Fibroblast of skin of back (primary cell): Measurements from ENCODE around the gene SLC16A2.
"Not testable (repeated sequence)": the region's sequence is repeated elsewhere in the genome, so short reads cannot be mapped to it uniquely, and the experiment has no call there.

Source experiments
- DNase-seq: peaks from one replicate; pipeline ENCODE4 v3.0.0-alpha.2; 2013

SLC16A2 gene

DNA sequence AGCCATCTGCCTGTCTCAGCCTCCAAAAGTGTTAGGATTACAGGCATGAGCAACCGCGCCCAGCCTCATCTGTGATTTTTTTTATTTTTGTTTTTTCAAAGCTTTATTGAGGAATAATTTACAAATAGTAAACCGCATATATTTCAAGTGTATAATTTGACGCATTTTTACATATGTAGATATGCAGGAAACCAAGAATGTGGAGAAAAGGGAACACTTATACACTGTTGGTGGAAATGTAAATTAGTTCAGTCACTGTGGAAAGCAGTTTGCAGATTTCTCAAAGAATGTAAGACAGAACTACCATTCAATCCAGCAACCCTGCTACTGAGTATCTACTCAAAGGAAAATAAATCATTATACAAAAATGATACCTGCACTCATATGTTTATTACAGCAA lies 85.9 kb downstream of the SLC16A2 start:
- DNase-seq = no peak

DNA sequence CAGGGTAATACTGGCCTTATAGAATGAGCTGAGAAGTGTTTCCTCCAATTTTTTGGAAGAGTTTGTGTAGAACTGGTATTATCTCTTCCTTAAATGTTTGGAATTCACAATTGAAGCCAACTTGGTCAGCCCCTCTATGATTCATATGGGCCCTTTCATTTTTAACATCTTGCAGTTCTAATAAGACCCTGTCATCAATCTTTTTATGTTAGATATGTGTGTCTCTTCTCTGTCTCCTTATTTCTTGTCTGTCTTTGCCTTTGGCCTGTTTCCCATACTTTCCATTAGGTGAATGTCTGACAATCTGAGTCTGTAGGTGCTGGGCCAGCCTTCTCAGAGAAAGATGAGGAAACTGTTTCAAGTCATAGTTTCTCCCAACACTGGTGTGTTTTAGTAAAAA lies 88.7 kb downstream of the SLC16A2 start:
- no peak for DNase-seq

DNA sequence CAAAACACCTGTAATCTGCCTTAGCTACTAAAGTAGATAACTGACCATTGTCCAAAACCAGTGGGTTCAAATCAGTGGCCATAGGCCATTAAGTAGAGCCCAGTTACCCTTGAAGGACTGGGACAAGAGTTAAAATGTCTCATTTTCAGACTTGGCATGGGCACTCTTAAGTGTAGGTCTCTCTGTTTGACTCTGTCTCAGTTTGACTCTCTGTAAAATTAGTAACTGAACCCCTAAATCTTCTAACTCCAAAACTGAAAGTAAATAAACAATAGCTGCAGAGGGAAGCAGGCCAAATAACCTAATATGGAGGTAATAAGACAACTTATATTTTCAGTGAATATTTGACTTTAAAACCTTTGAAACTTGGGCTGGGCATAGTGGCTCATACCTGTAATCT lies 89.1 kb downstream of the SLC16A2 start:
- DNase-seq = no peak

DNA sequence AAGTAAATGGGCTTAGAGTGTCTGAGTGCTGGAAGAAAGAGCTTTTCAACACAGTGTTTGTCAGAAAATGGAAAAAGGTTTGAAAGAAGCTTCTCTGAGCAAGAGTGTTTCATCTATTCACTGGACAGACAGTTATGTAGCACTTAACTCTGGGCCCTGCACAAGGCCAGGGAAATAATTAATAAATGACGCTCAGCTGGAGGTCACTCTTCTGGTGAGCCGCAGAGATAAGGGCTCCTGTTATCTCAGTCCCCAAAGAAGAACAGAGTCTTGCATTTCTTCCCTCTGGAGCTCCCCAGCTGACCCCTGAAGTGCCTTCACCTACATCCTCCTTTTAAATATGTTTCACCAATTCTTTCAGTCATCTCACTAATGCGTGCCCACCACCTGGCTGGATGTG lies 90.4 kb downstream of the SLC16A2 start:
- DNase-seq = no peak

DNA sequence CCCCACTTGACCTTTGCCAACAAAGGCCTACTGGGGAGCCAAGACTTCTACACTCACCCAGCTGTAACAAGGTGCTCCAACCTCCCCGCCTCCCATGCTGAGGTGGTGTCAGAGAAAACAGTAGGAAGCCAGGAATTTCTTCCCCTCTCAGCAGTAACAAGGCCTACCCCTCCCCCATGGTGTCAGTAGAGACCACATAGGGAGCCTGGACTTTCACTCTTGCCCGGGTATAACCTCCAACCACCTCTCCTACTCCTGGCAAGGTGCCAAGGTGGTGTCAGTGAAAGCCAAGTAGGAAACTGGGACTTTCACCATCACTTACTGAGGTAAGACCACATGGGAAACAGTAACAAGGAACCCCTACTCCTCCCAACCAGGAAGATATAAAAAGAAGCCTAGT lies 93.1 kb downstream of the SLC16A2 start:
- no peak for DNase-seq

DNA sequence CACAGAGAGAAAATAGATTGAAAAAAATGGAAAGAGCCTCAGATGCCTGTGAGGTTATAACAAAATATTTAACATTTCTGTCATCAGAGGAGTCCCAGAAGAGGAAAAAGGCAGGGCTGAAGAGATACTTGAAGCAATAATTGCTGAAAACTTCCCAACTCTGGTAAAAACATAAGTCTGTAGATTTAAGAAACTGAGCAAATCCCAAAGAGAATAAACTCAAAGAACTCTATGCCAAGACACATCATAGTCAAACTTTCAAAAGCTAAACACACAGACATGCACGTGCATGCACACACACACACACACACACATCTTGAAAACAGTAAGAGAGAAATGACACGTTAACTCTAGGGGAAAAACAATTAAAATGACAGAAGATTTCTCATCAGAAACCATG lies 94.1 kb downstream of the SLC16A2 start:
- no peak for DNase-seq

DNA sequence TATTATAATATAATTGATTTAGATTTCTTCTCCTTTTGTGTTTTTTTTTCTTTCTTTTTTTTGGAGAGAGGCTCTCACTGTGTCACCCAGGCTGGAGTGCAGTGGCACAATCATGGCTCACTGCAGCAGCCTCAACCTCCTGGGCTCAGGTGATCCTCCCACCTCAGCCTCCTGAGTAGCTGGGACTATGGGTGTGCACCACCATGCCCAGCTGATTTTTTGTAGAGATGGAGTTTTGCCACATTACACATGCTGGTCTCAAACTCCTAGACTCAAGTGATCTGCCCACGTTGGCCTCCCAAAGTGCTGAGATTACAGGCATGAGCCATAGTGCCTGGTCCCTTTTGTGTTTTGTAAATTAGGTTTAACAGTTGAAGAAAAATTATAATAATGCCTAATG lies 94.7 kb downstream of the SLC16A2 start:
- DNase-seq = not testable (repeated sequence)

DNA sequence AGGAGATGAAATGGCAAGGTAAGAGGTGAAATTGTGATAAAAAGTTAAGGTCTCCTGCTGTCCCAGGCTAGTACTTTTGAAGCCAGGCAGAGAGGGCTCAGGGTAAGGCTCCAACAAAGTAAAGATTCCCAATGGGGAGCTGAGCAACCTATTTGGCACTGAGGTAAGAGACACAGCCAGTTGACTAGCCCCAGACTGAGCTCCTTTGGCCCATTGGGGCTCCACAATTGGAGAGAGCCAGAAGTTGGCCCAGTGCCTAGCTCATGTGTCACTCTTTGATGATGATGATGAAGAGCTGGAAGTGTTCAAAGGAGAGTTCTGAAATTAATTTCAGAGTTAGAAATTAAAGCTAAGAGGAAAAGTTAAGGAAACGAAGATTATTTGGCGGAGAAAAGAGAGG lies 98.6 kb downstream of the SLC16A2 start:
- no peak for DNase-seq

DNA sequence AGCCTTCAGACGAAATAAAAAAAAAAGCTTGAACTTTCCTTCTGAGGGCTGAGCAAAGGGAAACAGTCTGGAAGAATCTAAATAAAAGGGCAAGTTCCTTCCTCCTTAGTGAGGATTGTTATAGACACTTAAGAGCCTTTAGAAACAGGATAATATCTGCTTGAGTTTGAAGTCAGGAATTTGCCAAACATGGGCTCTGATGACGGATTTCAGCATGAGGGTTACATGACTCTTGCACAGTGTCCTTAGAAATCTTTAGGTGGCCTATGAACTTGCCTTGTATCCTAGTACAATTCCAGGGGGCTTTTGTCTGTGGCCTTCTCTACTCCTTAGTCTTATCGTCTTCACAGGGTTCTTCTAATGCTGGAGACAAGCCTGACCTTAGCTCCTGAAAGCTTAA lies 99.0 kb downstream of the SLC16A2 start:
- no peak for DNase-seq

DNA sequence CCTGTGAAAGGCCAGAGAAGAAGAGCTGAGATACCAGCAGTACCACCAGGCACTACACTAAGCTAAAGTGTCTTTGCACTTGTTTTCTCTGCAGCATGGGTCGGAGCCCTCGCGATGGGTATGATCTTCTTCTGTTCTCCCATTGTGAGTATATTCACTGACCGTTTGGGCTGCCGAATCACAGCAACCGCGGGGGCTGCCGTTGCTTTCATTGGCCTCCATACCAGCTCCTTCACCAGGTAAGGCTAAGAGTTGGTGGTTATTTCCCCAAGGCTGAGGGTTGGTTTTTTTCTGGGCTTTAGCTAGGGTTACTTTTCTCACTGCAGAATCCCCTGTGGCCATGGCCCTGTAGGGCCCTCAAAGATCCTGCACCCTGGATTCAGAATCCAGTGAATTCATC lies 99.6 kb downstream of the SLC16A2 start:
- no peak for DNase-seq

DNA sequence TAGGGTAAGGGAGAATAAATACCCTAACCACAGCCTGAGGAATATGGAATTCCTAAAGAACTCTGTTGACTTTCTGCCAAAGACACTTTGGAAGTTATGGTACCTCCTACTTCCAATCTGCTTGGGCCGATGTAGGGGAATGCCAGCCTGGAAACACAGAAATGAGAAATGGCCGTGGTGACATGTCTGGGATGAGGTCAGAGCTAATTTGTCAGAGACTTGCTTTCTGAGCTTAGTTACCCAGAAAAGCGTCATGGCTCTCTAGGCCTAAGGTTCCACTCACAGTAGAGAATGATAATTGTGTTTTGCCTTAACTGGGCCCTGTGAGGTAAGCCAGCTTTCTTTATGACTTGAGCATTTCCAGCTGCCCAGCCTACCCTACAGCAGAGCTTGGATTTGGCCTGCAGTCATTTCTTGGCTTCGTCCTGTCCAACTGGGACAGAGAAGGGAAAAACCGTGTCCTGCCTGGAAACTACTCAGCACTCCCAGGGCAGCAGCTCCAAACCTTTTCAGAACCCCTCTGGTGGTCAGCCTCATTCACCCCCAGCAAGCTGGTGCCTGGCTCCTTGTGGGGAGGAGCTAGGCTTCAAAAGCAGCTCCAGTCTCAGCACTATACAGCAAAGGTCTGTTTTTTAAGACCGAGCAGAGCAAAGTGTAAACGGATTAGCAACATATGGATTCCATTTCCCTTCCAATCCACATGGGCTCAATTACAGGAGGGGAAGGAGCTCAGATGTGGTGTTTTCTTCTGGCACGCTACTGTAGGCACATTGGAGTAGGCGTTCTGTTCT lies 100.9 kb downstream of the SLC16A2 start:
- peak; percentile 68 for DNase-seq

DNA sequence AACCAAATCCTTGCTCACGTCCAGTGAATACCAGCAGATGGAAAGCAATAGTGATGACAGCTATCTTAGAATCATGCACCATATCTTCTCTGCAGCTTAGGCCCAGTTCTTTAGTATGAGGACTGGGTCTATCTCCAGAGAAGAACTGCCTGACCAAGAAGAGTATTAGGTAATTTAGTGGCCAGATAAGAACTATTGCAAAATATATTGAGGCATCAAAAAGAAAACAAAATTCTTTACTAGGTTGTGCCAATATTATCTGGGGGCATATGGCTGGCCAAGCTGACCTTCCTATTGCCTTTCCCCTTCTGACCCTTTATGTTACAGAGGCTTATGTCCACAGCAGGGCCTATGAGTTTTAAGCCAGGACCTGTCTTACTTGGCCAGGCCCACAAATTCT lies 101.9 kb downstream of the SLC16A2 start:
- no peak for DNase-seq

DNA sequence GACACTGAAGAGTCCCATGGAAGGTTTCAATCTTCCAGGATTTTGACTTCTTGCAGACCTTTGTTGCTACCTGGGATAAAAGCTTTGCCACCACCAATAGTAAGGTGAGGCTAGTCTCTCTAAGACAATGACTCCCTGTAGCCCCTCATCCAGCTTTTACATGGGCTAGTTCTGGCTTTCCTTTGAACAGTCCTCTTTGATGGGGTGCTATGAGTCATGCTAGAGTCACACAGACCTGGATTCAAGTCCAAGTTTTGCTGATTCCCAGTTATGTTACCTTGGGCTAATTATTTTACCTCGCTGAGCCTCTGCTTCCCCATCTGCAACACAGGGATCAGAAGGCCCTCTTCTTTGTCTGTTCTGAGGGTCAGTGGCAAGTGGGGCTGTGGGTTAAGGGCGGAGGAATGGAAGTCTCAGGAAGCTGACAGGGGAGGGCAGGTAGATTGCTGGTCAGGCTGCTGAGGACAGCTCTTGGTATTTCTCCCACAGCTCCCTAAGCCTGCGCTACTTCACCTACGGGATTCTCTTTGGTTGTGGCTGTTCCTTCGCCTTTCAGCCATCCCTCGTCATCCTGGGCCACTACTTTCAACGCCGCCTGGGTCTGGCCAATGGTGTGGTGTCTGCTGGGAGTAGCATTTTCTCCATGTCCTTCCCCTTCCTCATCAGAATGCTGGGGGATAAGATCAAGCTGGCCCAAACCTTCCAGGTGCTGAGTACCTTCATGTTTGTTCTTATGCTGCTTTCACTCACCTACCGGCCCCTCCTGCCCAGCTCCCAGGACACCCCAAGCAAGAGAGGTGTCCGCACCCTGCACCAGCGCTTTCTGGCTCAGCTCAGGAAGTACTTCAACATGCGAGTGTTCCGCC lies 102.8 kb downstream of the SLC16A2 start:
- DNase-seq = no peak

DNA sequence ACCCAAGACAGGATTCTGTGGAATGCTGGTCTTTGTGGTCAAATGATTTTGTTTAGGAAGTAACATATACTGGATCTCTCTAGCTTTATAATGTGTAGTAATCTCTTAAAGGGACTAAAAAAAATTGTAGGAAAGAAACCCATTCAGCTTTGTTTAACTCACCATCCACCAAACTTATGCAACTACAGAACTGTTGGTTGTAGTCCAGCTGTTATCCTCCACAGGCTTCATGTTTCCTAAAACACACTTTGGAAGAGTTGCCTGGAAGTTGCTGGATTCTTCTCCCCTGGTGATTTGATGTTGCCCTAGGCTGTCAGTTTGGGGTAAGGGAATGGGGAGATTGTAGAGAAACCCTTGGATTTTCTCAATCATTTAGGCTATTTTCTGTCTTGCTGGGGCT lies 103.8 kb downstream of the SLC16A2 start:
- no peak for DNase-seq

DNA sequence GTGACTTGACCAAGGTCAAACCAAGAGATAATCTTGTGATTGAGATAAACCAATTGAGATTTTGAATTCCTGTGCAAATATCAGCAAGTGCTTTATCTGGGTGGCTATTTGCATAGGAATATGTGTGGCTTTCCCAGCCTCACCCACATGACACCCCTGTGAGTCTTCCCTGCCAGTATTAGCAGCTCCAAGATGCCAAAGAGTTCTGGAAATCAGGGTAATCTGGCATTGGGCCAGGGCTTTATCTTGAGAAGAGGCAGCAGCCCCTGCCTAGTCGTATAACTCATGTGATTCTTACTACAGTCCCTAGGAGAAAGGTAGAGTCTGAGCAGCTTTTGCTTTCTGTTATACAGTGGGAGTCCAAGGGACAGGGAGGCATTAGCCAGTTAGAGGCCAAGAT lies 105.5 kb downstream of the SLC16A2 start:
- DNase-seq = no peak

DNA sequence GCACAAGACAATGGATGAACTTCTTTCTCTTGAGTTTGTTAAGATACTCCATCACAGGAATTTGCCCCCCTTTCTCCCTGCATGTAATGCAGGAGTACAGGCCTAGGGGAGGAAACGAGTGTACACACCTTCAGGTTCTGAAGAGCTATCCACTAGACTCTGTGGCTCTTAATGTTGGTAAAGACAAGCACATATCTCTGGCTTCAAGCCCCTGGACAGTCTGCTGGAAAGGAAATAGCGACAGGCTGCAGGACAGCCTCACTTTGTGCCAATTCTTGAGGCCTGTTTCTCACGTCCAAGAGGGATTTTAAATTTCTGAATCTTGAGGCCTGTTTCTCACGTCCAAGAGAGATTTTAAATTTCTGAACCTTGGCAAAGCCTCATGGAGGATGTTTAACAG lies 106.1 kb downstream of the SLC16A2 start:
- no peak for DNase-seq

DNA sequence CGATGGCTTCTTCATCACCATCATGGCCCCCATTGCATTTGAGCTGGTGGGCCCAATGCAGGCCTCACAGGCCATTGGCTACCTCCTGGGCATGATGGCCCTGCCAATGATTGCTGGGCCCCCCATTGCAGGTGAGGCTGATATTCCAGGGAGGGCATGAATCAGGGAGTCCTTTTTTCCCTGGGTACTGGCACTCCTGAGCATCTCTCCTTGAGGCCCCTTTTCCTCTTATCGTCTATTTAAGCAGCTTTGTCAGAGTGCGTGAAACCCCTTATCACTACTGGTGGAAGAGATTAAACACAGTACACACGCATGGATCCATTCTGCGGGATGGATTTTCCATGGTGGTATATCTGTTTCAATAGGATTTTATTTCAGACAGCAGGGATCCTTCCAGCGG lies 108.0 kb downstream of the SLC16A2 start:
- DNase-seq = no peak

DNA sequence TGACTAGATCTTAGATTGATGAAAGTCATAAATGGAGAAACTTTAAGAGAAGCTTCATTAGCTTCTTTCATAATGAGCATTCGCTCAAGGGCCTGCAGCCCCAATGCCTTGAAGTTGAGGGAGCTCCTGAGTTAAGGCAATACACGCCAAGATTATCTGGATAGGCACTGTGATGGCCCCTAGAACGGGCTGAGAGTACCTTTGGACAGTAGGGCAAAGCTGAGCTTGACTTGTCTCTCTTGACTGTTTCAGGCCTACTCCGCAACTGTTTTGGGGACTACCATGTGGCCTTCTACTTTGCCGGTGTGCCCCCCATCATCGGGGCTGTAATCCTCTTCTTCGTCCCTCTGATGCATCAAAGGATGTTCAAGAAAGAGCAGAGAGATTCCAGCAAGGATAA lies 109.8 kb downstream of the SLC16A2 start:
- DNase-seq = no peak

DNA sequence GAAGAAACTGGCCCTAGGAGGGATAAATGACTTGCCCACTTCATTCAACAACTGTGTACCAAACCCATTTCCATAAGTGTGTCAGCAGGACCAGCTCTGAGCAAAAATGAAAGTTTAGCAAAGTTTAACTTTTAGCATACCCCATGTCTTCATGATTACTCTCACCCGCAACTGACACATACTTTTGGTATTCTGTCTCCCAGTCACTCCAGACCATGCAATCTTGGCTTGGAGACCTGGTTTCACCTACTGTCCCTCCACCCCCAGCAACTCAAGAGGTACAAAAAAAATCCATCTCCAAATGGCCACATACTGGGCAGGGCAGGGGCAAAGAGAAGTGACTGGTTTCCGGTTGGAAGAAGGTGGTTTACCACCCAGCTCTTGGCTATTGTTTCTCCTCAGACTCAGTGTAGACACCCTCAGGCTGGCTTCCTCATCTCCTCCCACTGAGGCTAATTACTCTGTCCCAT lies 113.3 kb downstream of the SLC16A2 start:
- DNase-seq = peak; percentile 52

DNA sequence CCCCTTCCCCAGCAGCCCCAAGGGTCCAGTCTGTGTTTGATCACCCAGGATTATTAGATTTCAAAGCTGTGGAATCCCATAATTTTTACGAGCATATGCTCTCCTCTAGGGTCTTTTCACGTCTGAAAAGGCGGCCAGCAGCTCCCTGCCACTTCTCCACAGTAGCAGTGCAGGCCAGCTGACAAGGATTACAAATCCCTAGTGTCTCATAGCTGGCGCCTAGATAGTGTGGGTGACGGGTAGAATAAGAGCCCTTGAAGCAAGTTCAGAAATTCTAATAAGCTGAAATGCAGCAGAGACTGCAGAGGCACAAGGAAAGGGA lies 113.8 kb downstream of the SLC16A2 start:
- DNase-seq = no peak

DNA sequence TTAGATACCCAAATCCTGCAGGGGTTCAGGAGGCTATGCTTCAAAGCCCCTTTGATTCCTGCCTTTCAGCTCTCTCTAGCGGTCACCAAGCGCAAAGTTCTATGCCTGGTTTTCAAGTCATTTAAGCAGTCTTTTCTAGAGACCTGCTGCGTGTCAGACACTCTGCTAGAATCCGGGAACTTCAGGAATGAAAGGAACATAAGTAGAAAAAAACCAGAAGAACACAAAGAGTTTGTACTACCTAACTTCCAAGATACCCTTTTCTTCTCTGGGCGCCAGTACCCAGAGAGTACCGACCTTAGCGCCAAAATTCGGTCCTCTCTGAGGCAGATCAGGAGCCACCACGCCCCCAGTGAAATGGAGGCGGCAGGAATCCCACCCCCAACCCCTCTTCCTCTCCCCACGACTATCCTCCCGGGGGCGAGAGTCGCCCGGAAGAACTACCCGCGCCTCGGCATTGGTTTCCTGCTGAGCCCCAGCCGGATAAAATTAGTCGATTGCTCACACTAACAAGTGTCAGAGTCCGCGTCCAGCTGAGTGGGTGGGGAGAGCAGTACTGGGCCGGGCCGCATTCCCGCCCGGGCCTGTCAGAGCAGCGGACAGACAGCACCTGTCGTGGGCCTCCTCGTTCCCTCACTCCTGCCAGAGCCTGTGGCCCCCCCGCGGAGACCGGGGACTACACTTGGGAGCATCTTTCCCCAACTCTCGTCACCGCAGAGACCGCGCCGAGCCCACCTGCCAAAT lies 114.3 kb downstream of the SLC16A2 start:
- DNase-seq = peak; percentile 63

DNA sequence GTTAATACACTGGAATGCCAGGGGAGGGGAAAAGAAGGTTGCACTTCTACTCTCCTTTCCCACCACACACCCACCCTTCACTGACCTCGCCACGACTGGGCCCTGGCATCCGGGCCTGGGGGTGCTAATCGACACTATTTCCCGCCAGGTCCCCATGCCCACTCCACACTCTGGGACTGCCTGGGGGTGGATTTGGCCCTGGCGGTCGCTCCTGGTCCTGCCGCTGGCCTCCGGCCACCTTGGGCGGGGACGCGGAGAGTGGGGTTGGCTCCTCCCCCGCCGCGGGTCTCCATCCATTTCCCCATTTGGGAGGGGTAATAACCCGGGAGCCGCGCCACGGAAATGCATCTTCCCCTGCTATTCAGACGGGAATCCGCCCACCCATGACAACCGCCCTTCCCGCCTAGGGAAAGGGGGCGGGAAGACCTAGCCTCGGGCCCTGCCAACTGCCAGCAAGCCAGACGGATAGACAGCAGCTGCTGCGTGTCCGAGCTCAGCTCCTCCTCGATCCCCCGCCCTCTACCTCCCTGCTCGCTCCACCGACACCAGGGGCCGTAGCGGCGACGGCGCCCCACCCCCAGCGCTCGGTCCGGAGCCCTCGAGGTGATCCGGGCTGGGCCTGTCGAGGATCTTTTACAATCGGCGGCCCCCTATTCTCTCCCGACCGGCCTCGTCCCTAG lies 115.0 kb downstream of the SLC16A2 start:
- peak; percentile 87 for DNase-seq
